Suprapubic skin (tissue), 4 donors: ENCODE measurements around the gene FASN.
A peak's percentile ranks its signal among the peaks of the same experiment; 100 is the strongest.

Source experiments
- POLR2A ChIP-seq, 2 donors: fragments of 450-650 bp; IDR thresholded peaks; one replicate each; pipeline ENCODE4 v1.6.1; 2017; ENCODE audit warnings: antibody characterized with exemption in 2 of 2, mild to moderate bottlenecking in 2 of 2, moderate library complexity in 2 of 2
- POLR2AphosphoS5 ChIP-seq, 3 donors: sonication (generic); formaldehyde crosslinking; IDR thresholded peaks; one replicate each; pipeline ENCODE4 v1.6.1; 2017; ENCODE audit warnings: antibody characterized with exemption in 3 of 3
- TF ChIP-seq, protein P1 (sequence below), 2 donors: fragments of 200-600 bp in 1 of 2; fragments of 450-650 bp in 1 of 2; sonication (generic) in 1 of 2; IDR thresholded peaks; one replicate each; pipeline ENCODE4 v1.5.1; 2016 to 2019; ENCODE audit warnings: antibody characterized with exemption in 2 of 2, mild to moderate bottlenecking in 1 of 2, moderate library complexity in 1 of 2

DNA sequence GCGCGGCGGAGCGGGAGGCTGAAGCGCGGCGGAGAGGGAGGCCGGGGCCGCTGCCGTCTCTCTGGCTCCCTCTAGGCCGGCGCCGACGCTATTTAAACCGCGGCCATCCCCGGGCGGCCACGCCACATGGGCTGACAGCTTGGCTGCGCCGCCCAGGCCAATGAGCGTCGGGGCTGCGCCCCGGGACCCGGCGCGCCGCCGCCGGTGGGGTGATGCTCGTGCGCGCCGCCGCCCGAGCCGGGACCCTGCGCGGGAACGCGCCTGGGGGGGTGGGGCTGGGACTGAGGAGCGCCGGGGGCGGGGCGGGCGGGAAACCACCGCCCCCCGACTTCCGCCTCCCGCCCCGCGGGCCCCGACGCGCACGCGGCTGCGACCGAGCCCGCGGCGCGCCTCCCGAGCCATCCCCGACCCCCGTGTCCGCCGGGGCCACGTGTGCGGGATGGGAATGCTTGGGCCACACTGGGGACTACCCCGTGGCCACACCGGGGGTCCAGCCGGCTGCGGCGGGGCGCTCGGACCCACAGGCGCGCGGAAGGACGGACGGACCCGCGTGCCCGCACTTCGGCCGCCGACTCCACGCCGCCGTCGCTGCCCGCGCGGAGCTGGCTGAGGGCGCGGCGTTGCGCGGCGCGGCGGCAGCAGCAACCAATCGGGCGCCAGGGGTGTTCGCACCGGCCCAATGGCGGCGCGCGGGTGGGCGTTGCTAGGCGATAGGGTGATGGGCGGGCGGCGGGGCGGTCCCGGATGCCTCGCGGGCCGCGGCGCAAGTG is at the start of gene FASN:
- TF ChIP-seq POLR2A (IDR thresholded peaks at IDR 0.05) (peak; percentile 79 to 97), POLR2AphosphoS5 (IDR thresholded peaks at IDR 0.05) (peak in 2 of 3 donors; percentile 50 to 83)
- TF ChIP-seq, protein P1, sequence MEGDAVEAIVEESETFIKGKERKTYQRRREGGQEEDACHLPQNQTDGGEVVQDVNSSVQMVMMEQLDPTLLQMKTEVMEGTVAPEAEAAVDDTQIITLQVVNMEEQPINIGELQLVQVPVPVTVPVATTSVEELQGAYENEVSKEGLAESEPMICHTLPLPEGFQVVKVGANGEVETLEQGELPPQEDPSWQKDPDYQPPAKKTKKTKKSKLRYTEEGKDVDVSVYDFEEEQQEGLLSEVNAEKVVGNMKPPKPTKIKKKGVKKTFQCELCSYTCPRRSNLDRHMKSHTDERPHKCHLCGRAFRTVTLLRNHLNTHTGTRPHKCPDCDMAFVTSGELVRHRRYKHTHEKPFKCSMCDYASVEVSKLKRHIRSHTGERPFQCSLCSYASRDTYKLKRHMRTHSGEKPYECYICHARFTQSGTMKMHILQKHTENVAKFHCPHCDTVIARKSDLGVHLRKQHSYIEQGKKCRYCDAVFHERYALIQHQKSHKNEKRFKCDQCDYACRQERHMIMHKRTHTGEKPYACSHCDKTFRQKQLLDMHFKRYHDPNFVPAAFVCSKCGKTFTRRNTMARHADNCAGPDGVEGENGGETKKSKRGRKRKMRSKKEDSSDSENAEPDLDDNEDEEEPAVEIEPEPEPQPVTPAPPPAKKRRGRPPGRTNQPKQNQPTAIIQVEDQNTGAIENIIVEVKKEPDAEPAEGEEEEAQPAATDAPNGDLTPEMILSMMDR (IDR thresholded peaks at IDR 0.05): peak in 1 of 2 donors; percentile 68
